NCI-H774 (cell line): ENCODE results near the gene MTMR3.

Source experiments
- DNase-seq: peaks from one replicate; lab custom pipeline; 2025; lab: John Stamatoyannopoulos, UW

The MTMR3 gene

GRCh38 chr22:30004101-30004500 lies 121.1 kb downstream of the MTMR3 start:
- DNase-seq, result no peak

GRCh38 chr22:30004694-30005093 lies 121.7 kb downstream of the MTMR3 start:
- DNase-seq, result no peak

GRCh38 chr22:30005213-30005857 lies 122.4 kb downstream of the MTMR3 start:
- DNase-seq, result peak; percentile 20

GRCh38 chr22:30007361-30007760 lies 124.4 kb downstream of the MTMR3 start:
- no peak for DNase-seq

- DNase-seq, result no peak
These were observed 125.4 kb downstream of the MTMR3 start for GRCh38 chr22:30008401-30008800.

GRCh38 chr22:30009478-30009877 lies 126.5 kb downstream of the MTMR3 start:
- DNase-seq, result no peak

GRCh38 chr22:30010789-30011405 lies 127.9 kb downstream of the MTMR3 start:
- DNase-seq, result no peak

GRCh38 chr22:30013201-30013600 lies 130.2 kb downstream of the MTMR3 start:
- no peak for DNase-seq

GRCh38 chr22:30014244-30014643 lies 131.3 kb downstream of the MTMR3 start:
- no peak for DNase-seq

GRCh38 chr22:30015229-30015797 lies 132.3 kb downstream of the MTMR3 start:
- no peak for DNase-seq

- no peak for DNase-seq
These were observed 132.9 kb downstream of the MTMR3 start for GRCh38 chr22:30015846-30016245.

GRCh38 chr22:30016596-30016995 lies 133.6 kb downstream of the MTMR3 start:
- no peak for DNase-seq

GRCh38 chr22:30017375-30018223 lies 134.6 kb downstream of the MTMR3 start:
- DNase-seq, result no peak

GRCh38 chr22:30020511-30020910 lies 137.5 kb downstream of the MTMR3 start:
- DNase-seq, result no peak

GRCh38 chr22:30021338-30021737 lies 138.4 kb downstream of the MTMR3 start:
- DNase-seq, result no peak

- no peak for DNase-seq
These were observed 139.1 kb downstream of the MTMR3 start for GRCh38 chr22:30021881-30022619.

- no peak for DNase-seq
These were observed 140.2 kb downstream of the MTMR3 start for GRCh38 chr22:30023099-30023660.

- DNase-seq, result no peak
These were observed 141.3 kb downstream of the MTMR3 start for GRCh38 chr22:30024231-30024630.

GRCh38 chr22:30025221-30025620 lies 142.2 kb downstream of the MTMR3 start:
- DNase-seq, result no peak

- no peak for DNase-seq
These were observed 143.8 kb downstream of the MTMR3 start for GRCh38 chr22:30026756-30027155.

GRCh38 chr22:30027169-30027568 lies 144.2 kb downstream of the MTMR3 start:
- no peak for DNase-seq

GRCh38 chr22:30027791-30028190 lies 144.8 kb downstream of the MTMR3 start:
- no peak for DNase-seq
